Skeletal muscle satellite cell (primary cell): ENCODE results near the gene ERAP2.
"Not testable (repeated sequence)": the region's sequence is repeated elsewhere in the genome, so short reads cannot be mapped to it uniquely, and the experiment has no call there.

ENCODE experiments used
- H3K27me3 ChIP-seq: 2 replicates; pipeline ENCODE4 v1.7.0; 2013; ENCODE audit warnings: low read length; ENCODE audit not compliant: control insufficient read depth, insufficient read depth
- H3K36me3 ChIP-seq: 2 replicates; pipeline ENCODE4 v1.7.0; 2013; ENCODE audit warnings: mild to moderate bottlenecking, control low read depth, low read length; ENCODE audit not compliant: insufficient read depth
- H3K4me1 ChIP-seq: 2 replicates; pipeline ENCODE4 v1.7.0; 2013; ENCODE audit warnings: low read length; ENCODE audit not compliant: control insufficient read depth, insufficient read depth
- H3K4me2 ChIP-seq: 2 replicates; pipeline ENCODE4 v1.7.0; 2013; ENCODE audit warnings: mild to moderate bottlenecking, low read length
- H3K4me3 ChIP-seq: 2 replicates; pipeline ENCODE4 v1.7.0; 2013; ENCODE audit warnings: low read length
- H3K9ac ChIP-seq: 2 replicates; pipeline ENCODE4 v1.7.0; 2013; ENCODE audit warnings: mild to moderate bottlenecking, low read depth, low read length, moderate library complexity
- H3K9me3 ChIP-seq: replicated peaks from 2 replicates; pipeline ENCODE4 v1.7.0; 2013; ENCODE audit warnings: mild to moderate bottlenecking, control low read depth, low read length

The ERAP2 gene

GRCh38 chr5:96863949-96864584 lies 12.2 kb upstream of the ERAP2 start:
- no peak overlapping the region for H3K4me3 ChIP-seq
- H3K4me1 ChIP-seq = no peaks in the 10 kb centered on the region
- H3K4me2 ChIP-seq = no peak overlapping the region
- H3K36me3 ChIP-seq = no peaks in the 10 kb centered on the region
- no peaks in the 10 kb centered on the region for H3K9me3 ChIP-seq
- H3K27me3 ChIP-seq = no peaks in the 10 kb centered on the region
- no peak overlapping the region for H3K9ac ChIP-seq

- H3K9me3 ChIP-seq = no peaks in the 10 kb centered on the region
- H3K36me3 ChIP-seq = no peaks in the 10 kb centered on the region
- no peak overlapping the region for H3K9ac ChIP-seq
- no peaks in the 10 kb centered on the region for H3K27me3 ChIP-seq
- no peak overlapping the region for H3K4me3 ChIP-seq
- no peak overlapping the region for H3K4me2 ChIP-seq
- H3K4me1 ChIP-seq = no peaks in the 10 kb centered on the region
These were observed 11.3 kb upstream of the ERAP2 start for GRCh38 chr5:96864922-96865530.

- H3K4me3 ChIP-seq = no peak overlapping the region
- H3K9me3 ChIP-seq = no peaks in the 10 kb centered on the region
- no peaks in the 10 kb centered on the region for H3K36me3 ChIP-seq
- peaks cover 7% of the 10 kb centered on the region for H3K27me3 ChIP-seq
- H3K4me2 ChIP-seq = no peak overlapping the region
- H3K4me1 ChIP-seq = no peaks in the 10 kb centered on the region
- no peak overlapping the region for H3K9ac ChIP-seq
These were observed 7.5 kb upstream of the ERAP2 start for GRCh38 chr5:96868603-96869371.

- Histone ChIP-seq H3K27me3 (peaks cover 7% of the 10 kb centered on the region), H3K36me3 (no peaks in the 10 kb centered on the region), H3K9ac (no peak overlapping the region), H3K9me3 (no peaks in the 10 kb centered on the region), H3K4me2 (no peak overlapping the region), H3K4me1 (no peaks in the 10 kb centered on the region), H3K4me3 (no peak overlapping the region)
These were observed 7.0 kb upstream of the ERAP2 start for GRCh38 chr5:96869372-96869641.

- H3K4me1 ChIP-seq = no peaks in the 10 kb centered on the region
- no peak overlapping the region for H3K4me2 ChIP-seq
- H3K9me3 ChIP-seq = no peaks in the 10 kb centered on the region
- no peaks in the 10 kb centered on the region for H3K36me3 ChIP-seq
- no peak overlapping the region for H3K9ac ChIP-seq
- H3K27me3 ChIP-seq = peaks cover 7% of the 10 kb centered on the region
- H3K4me3 ChIP-seq = no peak overlapping the region
These were observed 5.9 kb upstream of the ERAP2 start for GRCh38 chr5:96870094-96871026.

GRCh38 chr5:96871027-96871399 lies 5.3 kb upstream of the ERAP2 start:
- no peak overlapping the region for H3K4me2 ChIP-seq
- H3K9ac ChIP-seq = no peak overlapping the region
- H3K36me3 ChIP-seq = no peaks in the 10 kb centered on the region
- peaks cover 7% of the 10 kb centered on the region for H3K27me3 ChIP-seq
- H3K4me1 ChIP-seq = peaks cover 5% of the 10 kb centered on the region
- H3K9me3 ChIP-seq = no peaks in the 10 kb centered on the region
- H3K4me3 ChIP-seq = no peak overlapping the region

GRCh38 chr5:96871686-96872085 lies 4.6 kb upstream of the ERAP2 start:
- H3K4me1 ChIP-seq = peaks cover 5% of the 10 kb centered on the region
- H3K36me3 ChIP-seq = no peaks in the 10 kb centered on the region
- no peak overlapping the region for H3K4me2 ChIP-seq
- H3K9ac ChIP-seq = no peak overlapping the region
- peaks cover 7% of the 10 kb centered on the region for H3K27me3 ChIP-seq
- H3K4me3 ChIP-seq = no peak overlapping the region
- H3K9me3 ChIP-seq = no peaks in the 10 kb centered on the region

GRCh38 chr5:96873449-96873848 lies 2.9 kb upstream of the ERAP2 start:
- Histone ChIP-seq H3K4me1 (peaks cover 10% of the 10 kb centered on the region), H3K9me3 (no peaks in the 10 kb centered on the region), H3K27me3 (peaks cover 7% of the 10 kb centered on the region), H3K36me3 (no peaks in the 10 kb centered on the region), H3K4me2 (no peak overlapping the region), H3K9ac (no peak overlapping the region), H3K4me3 (no peak overlapping the region)

GRCh38 chr5:96874631-96875030 lies 1.7 kb upstream of the ERAP2 start:
- H3K9me3 ChIP-seq = no peaks in the 10 kb centered on the region

GRCh38 chr5:96875791-96876291 lies 459 bp upstream of the ERAP2 start:
- Histone ChIP-seq H3K9me3 (no peaks in the 10 kb centered on the region), H3K4me1 (peaks cover 20% of the 10 kb centered on the region), H3K9ac (peak overlapping the region; percentile 82), H3K4me2 (peak overlapping the region; percentile 91), H3K27me3 (peaks cover 4% of the 10 kb centered on the region), H3K36me3 (no peaks in the 10 kb centered on the region), H3K4me3 (peak overlapping the region; percentile 83)

More at GRCh38 chr5:96874631-96875030, 1.7 kb upstream of the ERAP2 start:
- Histone ChIP-seq H3K4me2 (no peak overlapping the region), H3K4me3 (no peak overlapping the region), H3K9ac (no peak overlapping the region), H3K36me3 (no peaks in the 10 kb centered on the region), H3K4me1 (peaks cover 10% of the 10 kb centered on the region), H3K27me3 (peaks cover 7% of the 10 kb centered on the region)

GRCh38 chr5:96876977-96877469 lies 723 bp downstream of the ERAP2 start:
- not testable (repeated sequence) for H3K9me3 ChIP-seq, H3K36me3 ChIP-seq, H3K27me3 ChIP-seq
- Histone ChIP-seq H3K4me1 (peaks cover 32% of the 10 kb centered on the region), H3K4me3 (peak overlapping the region; percentile 83), H3K4me2 (peak overlapping the region; percentile 91), H3K9ac (peak overlapping the region; percentile 82)
